ENCODE results near the gene REG3G. TPM values are rescaled to one million over a fixed set of nuclear protein-coding genes. Genes with fewer than 3 reads are reported as not detected.

REG3G gene
- total RNA-seq, 2 experiments from 2014 or later, result not detected

DNA sequence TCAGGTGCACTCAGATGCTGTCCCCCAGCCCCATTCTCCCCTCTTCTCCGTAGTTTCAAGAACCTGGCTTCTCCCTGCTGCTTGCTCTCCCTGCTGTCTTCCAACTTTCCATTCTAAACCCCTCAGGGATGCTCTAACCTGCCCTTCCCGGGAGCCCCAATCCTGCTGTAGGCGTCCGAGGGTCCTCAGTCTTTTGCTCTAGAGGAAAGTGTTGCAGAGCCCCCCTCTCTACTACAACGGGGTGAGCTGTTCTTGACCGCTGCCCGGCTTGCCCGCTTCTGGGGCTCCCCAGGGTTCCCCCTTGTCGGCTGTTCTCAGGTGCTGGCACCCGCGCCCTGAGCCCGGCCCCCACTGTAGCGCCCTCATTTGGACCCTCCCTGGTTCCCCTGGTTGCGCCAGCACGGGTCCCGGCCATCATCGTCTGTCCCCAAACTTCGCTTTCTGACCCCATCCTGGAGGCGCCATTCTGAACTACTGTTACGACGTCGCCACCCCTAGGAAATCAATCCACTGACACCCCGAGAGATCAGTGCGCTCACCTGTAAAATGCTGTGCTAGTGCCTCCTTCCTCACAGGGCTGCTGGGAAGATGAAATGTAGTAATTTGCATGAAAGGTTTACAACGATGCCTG, 31.9 kb upstream of the REG3G start:
- Mint-ChIP-seq H3K27me3 (ENCODE audit: low read depth) (peaks cover 16% of the 10 kb centered on the region), H3K4me3 (no peak overlapping the region), H3K9me3 (ENCODE audit: insufficient read depth) (no peaks in the 10 kb centered on the region), H3K4me1 (ENCODE audit: low read depth) (no peaks in the 10 kb centered on the region), H3K27ac (no peak overlapping the region), H3K36me3 (ENCODE audit: low read depth) (no peaks in the 10 kb centered on the region)
- ATAC-seq, result no peak
- DNase-seq, result no peak
- CTCF ChIA-PET, result no interaction called here
- POLR2A ChIA-PET, result no interaction called here

DNA sequence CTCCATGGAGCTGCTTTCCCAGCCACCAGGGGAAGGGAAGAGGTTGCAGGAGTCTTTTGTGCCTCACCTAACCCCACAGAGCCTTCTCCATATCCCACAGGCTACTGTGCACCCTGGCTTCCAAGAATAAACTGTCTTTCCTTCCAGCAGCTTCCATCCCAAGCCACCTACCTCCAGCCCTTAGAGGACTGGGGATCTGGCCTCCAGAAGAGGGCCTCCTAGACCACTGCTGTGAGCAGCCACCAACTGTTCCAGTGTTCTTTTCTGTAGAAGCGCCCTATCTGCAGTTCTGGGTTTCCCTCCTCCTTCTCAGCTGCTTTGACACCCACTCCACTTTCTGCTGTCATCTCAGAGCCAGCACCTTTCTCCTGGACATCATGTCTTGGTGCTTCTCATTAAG, 30.7 kb upstream of the REG3G start:
- ChIA-PET POLR2A (no interaction called here), CTCF (no interaction called here)
- ATAC-seq, result no peak
- H3K27me3 Mint-ChIP-seq (ENCODE audit: low read depth), result peaks cover 16% of the 10 kb centered on the region
- no peaks in the 10 kb centered on the region for H3K36me3 Mint-ChIP-seq (ENCODE audit: low read depth)
- no peak for DNase-seq
- H3K4me1 Mint-ChIP-seq (ENCODE audit: low read depth), result no peaks in the 10 kb centered on the region
- no peaks in the 10 kb centered on the region for H3K9me3 Mint-ChIP-seq (ENCODE audit: insufficient read depth)
- no peak overlapping the region for H3K27ac Mint-ChIP-seq
- no peak overlapping the region for H3K4me3 Mint-ChIP-seq

DNA sequence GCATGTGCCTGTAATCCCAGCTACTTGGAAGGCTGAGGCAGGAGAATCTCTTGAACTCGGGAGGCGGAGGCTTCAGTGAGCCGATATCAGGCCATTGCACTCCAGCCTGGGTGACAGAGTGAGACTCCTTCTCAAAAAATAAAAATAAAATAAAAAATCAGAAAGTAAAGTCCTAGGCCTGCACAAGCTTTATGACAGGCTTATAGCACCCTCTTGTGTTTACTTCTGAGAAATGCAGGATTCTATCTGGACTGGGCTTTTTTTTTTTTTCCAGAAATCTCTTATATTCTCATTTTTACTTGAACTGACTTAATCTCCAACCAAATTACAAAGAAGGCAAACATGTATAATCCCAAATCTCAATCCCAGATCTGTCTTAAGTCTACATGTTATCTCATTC, 26.1 kb upstream of the REG3G start:
- Mint-ChIP-seq H3K27me3 (ENCODE audit: low read depth) (peaks cover 2% of the 10 kb centered on the region), H3K27ac (no peak overlapping the region), H3K4me1 (ENCODE audit: low read depth) (no peaks in the 10 kb centered on the region), H3K4me3 (no peak overlapping the region), H3K9me3 (ENCODE audit: insufficient read depth) (no peaks in the 10 kb centered on the region), H3K36me3 (ENCODE audit: low read depth) (no peaks in the 10 kb centered on the region)
- POLR2A ChIA-PET, result no interaction called here
- no peak for ATAC-seq
- CTCF ChIA-PET, result no interaction called here
- no peak for DNase-seq

DNA sequence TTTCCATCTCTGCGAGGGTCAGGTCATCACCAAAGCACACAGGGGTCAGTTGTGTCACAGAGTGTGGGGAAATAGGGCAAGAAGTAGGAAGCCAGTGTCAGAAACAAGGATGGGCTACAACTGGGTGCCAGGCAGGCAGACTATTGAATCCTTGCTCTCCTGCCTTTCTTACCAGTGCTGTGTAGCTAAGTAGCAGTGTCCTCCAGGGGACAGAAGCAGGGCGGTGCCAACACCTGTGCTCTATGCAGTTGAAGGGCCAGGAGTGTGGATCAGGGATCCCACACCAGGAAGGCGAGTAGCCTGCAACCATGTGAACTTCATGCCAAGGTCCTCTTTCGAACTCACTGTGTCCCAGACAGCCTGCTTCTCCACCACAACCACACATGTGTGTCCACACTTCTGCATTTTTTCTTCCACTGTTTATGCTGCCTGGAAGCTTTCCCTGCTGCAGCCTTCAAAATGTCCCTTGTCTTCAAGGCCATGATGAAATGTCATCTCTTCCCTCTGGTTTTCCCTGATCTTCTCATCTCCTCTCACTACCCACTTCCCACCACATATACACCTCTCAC, 25.4 kb upstream of the REG3G start:
- H3K4me3 Mint-ChIP-seq, result no peak overlapping the region
- POLR2A ChIA-PET, result no interaction called here

DNA sequence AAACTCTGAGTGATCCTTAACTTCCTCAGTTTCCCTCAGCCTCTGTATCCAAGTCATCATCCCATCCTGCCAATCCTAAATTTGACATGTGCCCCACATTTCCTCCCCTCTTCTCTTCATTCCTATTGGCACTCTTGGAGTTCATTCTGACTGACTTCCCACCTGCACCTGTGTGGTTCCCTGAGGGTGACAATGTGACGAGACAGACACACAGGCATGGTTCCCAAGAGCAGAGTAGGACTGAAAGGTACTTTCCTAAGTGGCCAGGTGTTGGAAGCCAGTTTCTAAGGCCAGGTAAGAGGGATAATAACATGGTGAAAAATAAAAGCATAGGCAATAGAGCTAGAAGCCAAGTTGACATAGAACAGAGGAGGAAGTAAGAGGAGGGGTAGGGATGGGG, 24.2 kb upstream of the REG3G start:
- ChIA-PET CTCF (no interaction called here), POLR2A (no interaction called here)
- H3K36me3 Mint-ChIP-seq (ENCODE audit: low read depth), result no peaks in the 10 kb centered on the region
- H3K4me1 Mint-ChIP-seq (ENCODE audit: low read depth), result no peaks in the 10 kb centered on the region
- DNase-seq (no peak), ATAC-seq (no peak)
- no peaks in the 10 kb centered on the region for H3K9me3 Mint-ChIP-seq (ENCODE audit: insufficient read depth)
- no peak overlapping the region for H3K27ac Mint-ChIP-seq
- no peak overlapping the region for H3K4me3 Mint-ChIP-seq
- no peaks in the 10 kb centered on the region for H3K27me3 Mint-ChIP-seq (ENCODE audit: low read depth)

More for the DNA sequence above, 25.4 kb upstream of the REG3G start:
- no peak for DNase-seq
- no peak for ATAC-seq
- Mint-ChIP-seq H3K36me3 (ENCODE audit: low read depth) (no peaks in the 10 kb centered on the region), H3K9me3 (ENCODE audit: insufficient read depth) (no peaks in the 10 kb centered on the region), H3K27ac (no peak overlapping the region), H3K27me3 (ENCODE audit: low read depth) (peaks cover under 1% of the 10 kb centered on the region), H3K4me1 (ENCODE audit: low read depth) (no peaks in the 10 kb centered on the region)
- CTCF ChIA-PET, result no interaction called here

DNA sequence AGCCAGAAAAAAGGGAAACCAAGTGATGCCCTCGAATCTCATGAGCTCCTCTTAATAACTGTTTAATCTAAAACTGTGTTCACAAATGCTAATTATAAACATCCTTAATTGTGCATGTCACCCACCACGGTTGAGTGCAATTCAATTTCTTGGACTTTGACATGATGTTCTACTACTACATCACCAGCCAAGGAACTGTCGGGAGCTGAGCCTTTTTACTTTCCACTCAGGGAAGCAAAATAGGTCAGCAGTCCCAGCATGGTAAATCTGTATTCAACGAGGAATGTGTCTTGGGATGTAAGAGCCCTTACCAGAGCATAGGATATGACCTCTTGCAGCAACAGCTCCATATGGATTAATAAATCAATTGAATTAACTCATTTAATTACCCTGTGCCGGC, 20.8 kb upstream of the REG3G start:
- Mint-ChIP-seq H3K4me1 (ENCODE audit: low read depth) (no peaks in the 10 kb centered on the region), H3K9me3 (ENCODE audit: insufficient read depth) (no peaks in the 10 kb centered on the region), H3K27me3 (ENCODE audit: low read depth) (no peaks in the 10 kb centered on the region), H3K36me3 (ENCODE audit: low read depth) (no peaks in the 10 kb centered on the region), H3K27ac (no peak overlapping the region), H3K4me3 (no peak overlapping the region)
- DNase-seq (no peak), ATAC-seq (no peak)
- CTCF ChIA-PET, result no interaction called here
- POLR2A ChIA-PET, result no interaction called here

DNA sequence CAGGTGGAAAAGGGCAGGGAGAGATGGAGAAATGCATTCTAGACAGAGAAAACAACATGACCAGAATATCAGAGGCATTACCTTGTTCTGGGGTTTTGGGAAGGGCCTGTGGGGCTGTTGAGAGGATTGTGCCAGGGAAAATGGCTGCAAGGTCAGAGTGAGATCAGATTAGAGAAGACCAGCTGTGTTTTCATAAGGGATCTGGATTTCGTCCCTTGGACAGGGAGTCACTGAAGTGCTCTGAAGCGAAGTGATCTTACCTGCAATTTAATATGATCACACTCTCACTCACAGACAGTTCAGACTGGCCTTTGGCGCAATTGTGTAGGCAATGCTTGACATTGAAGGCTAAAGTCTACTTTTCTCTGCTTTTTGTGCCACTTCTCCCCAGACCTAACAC, 20.3 kb upstream of the REG3G start:
- CTCF ChIA-PET, result no interaction called here
- no peaks in the 10 kb centered on the region for H3K27me3 Mint-ChIP-seq (ENCODE audit: low read depth)
- no peak overlapping the region for H3K27ac Mint-ChIP-seq

DNA sequence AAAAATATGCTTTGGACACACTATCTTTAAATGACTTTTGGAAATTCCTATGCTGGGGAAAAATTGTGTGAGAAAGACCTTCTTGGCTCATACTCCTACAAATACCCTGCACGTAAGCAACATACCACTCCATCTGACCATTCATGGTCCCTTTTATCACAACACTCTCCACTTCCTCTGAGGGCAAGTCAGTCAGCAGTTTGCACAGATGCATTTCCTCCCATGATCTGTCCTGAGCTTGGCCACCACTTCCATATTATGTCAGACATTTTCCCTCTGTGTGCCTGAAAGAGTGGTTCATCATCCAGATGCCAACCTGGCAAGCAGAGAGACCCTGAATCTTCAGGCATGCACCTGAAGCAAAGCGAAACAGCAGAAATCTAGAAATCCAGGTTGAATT, 16.1 kb upstream of the REG3G start:
- no peaks in the 10 kb centered on the region for H3K9me3 Mint-ChIP-seq (ENCODE audit: insufficient read depth)
- no peak overlapping the region for H3K27ac Mint-ChIP-seq
- ChIA-PET POLR2A (no interaction called here), CTCF (no interaction called here)
- ATAC-seq, result no peak
- H3K27me3 Mint-ChIP-seq (ENCODE audit: low read depth), result no peaks in the 10 kb centered on the region
- H3K4me3 Mint-ChIP-seq, result no peak overlapping the region
- H3K36me3 Mint-ChIP-seq (ENCODE audit: low read depth), result no peaks in the 10 kb centered on the region
- DNase-seq, result no peak
- no peaks in the 10 kb centered on the region for H3K4me1 Mint-ChIP-seq (ENCODE audit: low read depth)

More for the DNA sequence above, 20.3 kb upstream of the REG3G start:
- no peaks in the 10 kb centered on the region for H3K36me3 Mint-ChIP-seq (ENCODE audit: low read depth)
- POLR2A ChIA-PET, result no interaction called here
- no peak for DNase-seq
- H3K4me1 Mint-ChIP-seq (ENCODE audit: low read depth), result no peaks in the 10 kb centered on the region
- no peaks in the 10 kb centered on the region for H3K9me3 Mint-ChIP-seq (ENCODE audit: insufficient read depth)
- no peak overlapping the region for H3K4me3 Mint-ChIP-seq
- no peak for ATAC-seq

DNA sequence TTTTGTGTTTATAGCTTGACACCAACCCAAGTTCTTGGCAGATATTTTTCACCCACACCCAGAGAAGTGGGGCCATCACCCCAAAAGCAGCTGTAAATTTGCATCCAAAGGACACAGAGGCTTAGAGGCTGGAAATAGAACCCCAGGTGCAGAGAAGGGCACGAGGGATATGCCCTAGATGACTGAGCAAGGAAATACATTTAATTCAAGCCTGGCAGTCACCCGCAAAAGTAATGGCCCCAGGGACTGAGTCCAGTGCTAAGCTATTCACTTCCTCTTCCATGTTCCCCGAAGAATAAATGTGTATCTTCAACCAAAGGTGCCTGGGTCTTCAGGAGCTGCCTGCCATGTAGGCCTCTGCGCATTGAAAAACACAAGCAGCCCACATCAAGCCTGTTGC, 14.0 kb upstream of the REG3G start:
- no peak for DNase-seq
- no peak for ATAC-seq
- no peak overlapping the region for H3K4me3 Mint-ChIP-seq
- H3K27ac Mint-ChIP-seq, result no peak overlapping the region
- no peaks in the 10 kb centered on the region for H3K27me3 Mint-ChIP-seq (ENCODE audit: low read depth)
- no peaks in the 10 kb centered on the region for H3K36me3 Mint-ChIP-seq (ENCODE audit: low read depth)
- H3K4me1 Mint-ChIP-seq (ENCODE audit: low read depth), result no peaks in the 10 kb centered on the region
- ChIA-PET CTCF (no interaction called here), POLR2A (no interaction called here)
- H3K9me3 Mint-ChIP-seq (ENCODE audit: insufficient read depth), result no peaks in the 10 kb centered on the region

DNA sequence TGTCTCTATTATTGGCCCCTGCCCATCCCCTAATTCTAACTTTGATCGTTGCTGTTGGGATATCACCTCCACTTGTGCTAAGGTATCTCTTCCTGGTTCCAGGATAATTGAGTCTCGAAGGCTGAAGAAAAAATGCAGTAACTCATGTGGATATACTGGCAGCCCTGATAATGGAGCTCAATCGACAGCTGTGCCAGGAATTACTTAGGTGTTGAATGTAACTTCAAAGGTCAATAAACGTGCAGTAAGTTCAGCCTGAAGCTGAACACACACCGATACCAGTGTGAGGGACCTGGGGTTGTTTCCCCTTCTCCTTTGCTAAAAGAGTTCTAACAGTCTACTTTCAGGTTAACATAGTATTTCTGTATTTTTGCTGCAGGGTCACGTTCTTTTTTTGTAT, 11.9 kb upstream of the REG3G start:
- no peak overlapping the region for H3K27ac Mint-ChIP-seq
- POLR2A ChIA-PET, result no interaction called here
- ATAC-seq, result no peak

DNA sequence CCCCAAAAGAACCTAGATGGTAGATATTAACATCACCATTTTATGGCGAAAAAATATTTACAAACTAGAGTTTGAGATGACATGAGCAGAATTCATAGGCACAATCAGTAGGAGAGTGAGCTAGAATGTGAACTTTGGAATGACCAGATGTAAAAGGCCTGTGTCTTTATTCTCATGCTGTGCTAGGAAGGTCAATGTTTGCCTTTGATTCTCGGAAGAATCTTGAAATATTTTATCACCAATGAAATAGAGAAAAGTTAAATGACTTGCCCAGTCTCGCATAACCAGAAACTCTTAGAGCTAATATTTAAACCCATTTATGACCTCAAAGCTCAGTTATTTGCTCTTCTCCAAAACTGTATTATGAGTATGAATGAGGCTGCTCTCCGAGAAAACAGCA, 9.2 kb upstream of the REG3G start:
- Mint-ChIP-seq H3K27ac (no peak overlapping the region), H3K9me3 (ENCODE audit: insufficient read depth) (no peaks in the 10 kb centered on the region), H3K4me3 (no peak overlapping the region), H3K4me1 (ENCODE audit: low read depth) (no peaks in the 10 kb centered on the region), H3K36me3 (ENCODE audit: low read depth) (no peaks in the 10 kb centered on the region), H3K27me3 (ENCODE audit: low read depth) (no peaks in the 10 kb centered on the region)
- DNase-seq (no peak), ATAC-seq (no peak)
- POLR2A ChIA-PET, result interaction anchor here (0.6 kb wide), 1 partner anchor 25 kb away, joined by 3 read pairs; no protein-coding TSS in a partner anchor
- CTCF ChIA-PET, result no interaction called here

More for the DNA sequence above, 11.9 kb upstream of the REG3G start:
- CTCF ChIA-PET, result no interaction called here
- no peaks in the 10 kb centered on the region for H3K36me3 Mint-ChIP-seq (ENCODE audit: low read depth)
- no peaks in the 10 kb centered on the region for H3K9me3 Mint-ChIP-seq (ENCODE audit: insufficient read depth)
- no peak for DNase-seq
- no peaks in the 10 kb centered on the region for H3K27me3 Mint-ChIP-seq (ENCODE audit: low read depth)
- no peak overlapping the region for H3K4me3 Mint-ChIP-seq
- no peaks in the 10 kb centered on the region for H3K4me1 Mint-ChIP-seq (ENCODE audit: low read depth)

DNA sequence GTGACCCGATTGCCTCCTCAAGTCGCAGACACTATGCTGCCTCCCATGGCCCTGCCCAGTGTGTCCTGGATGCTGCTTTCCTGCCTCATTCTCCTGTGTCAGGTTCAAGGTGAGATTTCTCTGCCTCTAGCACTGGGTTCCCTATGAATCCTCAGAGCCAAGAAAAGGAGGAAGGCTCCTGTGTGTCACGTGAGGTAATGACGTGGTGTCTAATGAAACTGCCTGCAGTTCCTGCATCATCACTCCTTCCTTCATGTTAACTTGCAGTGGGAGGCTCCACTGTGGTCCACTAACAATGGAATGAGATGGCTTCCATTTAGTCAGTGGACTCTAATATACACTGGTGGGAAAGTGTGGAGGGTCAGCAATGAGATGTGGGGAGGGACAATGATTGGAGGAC, 559 bp downstream of the REG3G start:
- DNase-seq (no peak), ATAC-seq (no peak)
- Mint-ChIP-seq H3K4me3 (no peak overlapping the region), H3K27ac (no peak overlapping the region), H3K4me1 (ENCODE audit: low read depth) (no peaks in the 10 kb centered on the region), H3K9me3 (ENCODE audit: insufficient read depth) (peaks cover 13% of the 10 kb centered on the region), H3K27me3 (ENCODE audit: low read depth) (no peaks in the 10 kb centered on the region), H3K36me3 (ENCODE audit: low read depth) (no peaks in the 10 kb centered on the region)
- ChIA-PET CTCF (no interaction called here), POLR2A (no interaction called here)

DNA sequence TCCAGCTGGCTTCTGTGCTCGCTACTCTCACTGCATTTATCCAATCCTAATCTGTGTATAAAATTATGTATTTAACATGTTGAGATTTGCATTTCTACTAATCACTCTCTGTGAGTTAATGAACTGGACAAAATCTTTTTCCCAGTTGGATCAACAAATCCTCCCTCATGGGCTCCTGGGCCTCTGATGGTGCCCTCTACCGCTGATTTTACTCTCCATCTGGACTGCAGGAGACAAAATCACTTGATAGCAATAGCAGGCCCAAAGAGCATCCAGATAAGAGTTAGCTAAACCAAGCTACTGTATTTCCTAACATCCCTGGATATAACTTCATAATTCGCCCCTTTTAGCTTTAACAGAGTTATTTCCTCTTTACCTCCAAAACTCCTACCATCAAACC, 14.4 kb downstream of the REG3G start:
- Mint-ChIP-seq H3K27me3 (ENCODE audit: low read depth) (no peaks in the 10 kb centered on the region), H3K27ac (no peak overlapping the region), H3K4me3 (no peak overlapping the region), H3K4me1 (ENCODE audit: low read depth) (no peaks in the 10 kb centered on the region), H3K36me3 (ENCODE audit: low read depth) (no peaks in the 10 kb centered on the region), H3K9me3 (ENCODE audit: insufficient read depth) (no peaks in the 10 kb centered on the region)
- POLR2A ChIA-PET, result no interaction called here
- ATAC-seq (no peak), DNase-seq (no peak)
- CTCF ChIA-PET, result no interaction called here
